Colonic mucosa (tissue), 4 donors: ENCODE data around the gene PTGIS. TPM values are rescaled to one million over a fixed set of nuclear protein-coding genes. Genes with fewer than 3 reads are reported as not detected.

Source experiments
- DNase-seq: peaks from one replicate; pipeline ENCODE4 v3.0.0-alpha.2; 2020
- H3K27ac ChIP-seq: fragments of 200-600 bp; one replicate; pipeline ENCODE4 v1.8.0; 2021
- H3K27me3 ChIP-seq: fragments of 200-600 bp; one replicate; pipeline ENCODE4 v1.8.0; 2021
- H3K36me3 ChIP-seq: fragments of 200-600 bp; one replicate; pipeline ENCODE4 v1.8.0; 2021
- H3K4me1 ChIP-seq: fragments of 200-600 bp; one replicate; pipeline ENCODE4 v1.8.0; 2021; ENCODE audit warnings: mild to moderate bottlenecking
- H3K4me3 ChIP-seq: fragments of 200-600 bp; one replicate; pipeline ENCODE4 v1.8.0; 2021
- H3K9ac ChIP-seq, 2 donors: one replicate each; pipeline ENCODE4 v1.7.0; 2013; ENCODE audit warnings: control low read depth in 2 of 2, low read depth in 2 of 2, low read length in 2 of 2
- H3K9me3 ChIP-seq: fragments of 200-600 bp; one replicate; pipeline ENCODE4 v1.8.0; 2021
- CTCF ChIP-seq: fragments of 200-600 bp; IDR thresholded peaks from one replicate; pipeline ENCODE4 v1.8.0; 2022; ENCODE audit warnings: antibody characterized with exemption, mild to moderate bottlenecking
- intact Hi-C: fragments of 100-400 bp; cut with DNase I; formaldehyde crosslinking; loops from one replicate; pipeline ENCODE4 v1.14.1; 2022
- total RNA-seq, 2 donors: library from RNA; stranded (reverse); fragmentation: NEBNext Ultra II Directional in 1 of 2; extraction: Animal tissue kit (Norgen Biotek cat#: 25700) in 1 of 2; gene quantifications; one replicate each; pipeline ENCODE4 v1.2.1, GENCODE V29; 2021
- donor health status: healthy.
- donor health status: DM: no; HTN: no; CAD: no.
- donor health status: DM: no; HTN: no; CAD: no.

PTGIS gene
- total RNA-seq, 2 donors from 2014 or later: 0.94 to 8.0 TPM

GRCh38 chr20:49483018-49483695 is 84.8 kb downstream of the PTGIS start:
- no peaks in the 10 kb centered on the region for H3K36me3 ChIP-seq
- H3K9ac ChIP-seq: no peak overlapping the region
- no peaks in the 10 kb centered on the region for H3K4me1 ChIP-seq
- intact Hi-C loops: no loop called here
- H3K4me3 ChIP-seq: no peak overlapping the region
- TF ChIP-seq CTCF: no peak
- no peaks in the 10 kb centered on the region for H3K9me3 ChIP-seq
- H3K27me3 ChIP-seq: peaks cover 23% of the 10 kb centered on the region
- no peak for DNase-seq
- H3K27ac ChIP-seq: no peak overlapping the region

GRCh38 chr20:49482621-49483017 is 85.3 kb downstream of the PTGIS start, which contains the start of gene KCNB1:
KCNB1 (minus strand) TSS chr20:49482668; CDS start chr20:49482480, 188 bp downstream.
- DNase-seq: peak; percentile 40
- intact Hi-C loops: no loop called here
- Histone ChIP-seq H3K4me3 (no peak within 1 kb of the TSS), H3K27ac (no peak within 1 kb of the TSS), H3K27me3 (peaks cover 23% of the 10 kb centered on the region), H3K9me3 (no peaks in the 10 kb centered on the region), H3K36me3 (no peaks in the 10 kb centered on the region), H3K4me1 (no peaks in the 10 kb centered on the region), H3K9ac (no peak within 1 kb of the TSS)
- TF ChIP-seq CTCF: no peak

GRCh38 chr20:49482173-49482572 is 85.8 kb downstream of the PTGIS start:
- TF ChIP-seq CTCF: no peak
- intact Hi-C loops: no loop called here
- no peaks in the 10 kb centered on the region for H3K9me3 ChIP-seq
- no peak overlapping the region for H3K4me3 ChIP-seq
- H3K9ac ChIP-seq: no peak overlapping the region
- no peaks in the 10 kb centered on the region for H3K36me3 ChIP-seq
- peaks cover 23% of the 10 kb centered on the region for H3K27me3 ChIP-seq
- no peak for DNase-seq
- H3K4me1 ChIP-seq: no peaks in the 10 kb centered on the region
- no peak overlapping the region for H3K27ac ChIP-seq

GRCh38 chr20:49481116-49481515 is 86.8 kb downstream of the PTGIS start:
- Histone ChIP-seq H3K9me3 (no peaks in the 10 kb centered on the region), H3K27ac (no peak overlapping the region), H3K27me3 (peaks cover 24% of the 10 kb centered on the region), H3K4me1 (no peaks in the 10 kb centered on the region), H3K9ac (no peak overlapping the region), H3K4me3 (no peak overlapping the region), H3K36me3 (no peaks in the 10 kb centered on the region)
- no peak for DNase-seq
- intact Hi-C loops: no loop called here
- TF ChIP-seq CTCF: no peak

GRCh38 chr20:49480236-49480635 is 87.7 kb downstream of the PTGIS start:
- Histone ChIP-seq H3K4me3 (no peak overlapping the region), H3K4me1 (no peaks in the 10 kb centered on the region), H3K9ac (no peak overlapping the region), H3K9me3 (no peaks in the 10 kb centered on the region), H3K27me3 (peaks cover 31% of the 10 kb centered on the region), H3K36me3 (no peaks in the 10 kb centered on the region), H3K27ac (no peak overlapping the region)
- no peak for TF ChIP-seq CTCF
- DNase-seq: no peak
- intact Hi-C loops: no loop called here
